Mammary epithelial cell (primary cell): Measurements from ENCODE around the gene FMO3.

Experiments used
- EZH2 ChIP-seq: IDR thresholded peaks from 2 replicates; pipeline ENCODE4 v1.6.1; 2012; ENCODE audit warnings: low read length, inconsistent platforms, borderline replicate concordance
- TF ChIP-seq, protein P1 (sequence below), 2 donors: IDR thresholded peaks in 1 of 2; conservative IDR thresholded peaks in 1 of 2; 2 replicates each; pipeline ENCODE4 v1.5.1; 2011 to 2012; ENCODE audit warnings: inconsistent platforms in 2 of 2, low read length in 2 of 2, mild to moderate bottlenecking in 2 of 2, control low read depth in 1 of 2, low read depth in 1 of 2; ENCODE audit not compliant: insufficient read depth in 1 of 2; ENCODE audit errors: extremely low read depth in 1 of 2

DNA sequence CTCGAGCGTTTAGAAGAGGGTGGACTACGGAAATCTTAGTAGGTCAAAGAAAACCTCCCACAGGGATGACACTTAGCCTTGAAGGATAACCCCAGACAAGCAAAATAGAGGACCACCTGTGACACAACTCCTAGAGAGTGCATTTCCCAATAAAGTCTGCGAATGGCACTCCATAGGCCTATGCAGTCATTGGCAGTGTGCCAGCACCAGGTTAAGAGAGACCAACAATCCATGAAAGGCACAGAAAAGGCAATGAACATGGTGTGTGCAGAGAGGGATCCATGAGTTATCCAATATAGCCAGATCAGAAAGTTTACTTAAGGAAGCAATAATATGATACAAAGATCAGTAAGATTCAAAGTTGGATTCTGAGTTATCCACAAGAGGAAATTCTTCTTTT, 49.2 kb downstream of the FMO3 start:
- TF ChIP-seq, protein P1, sequence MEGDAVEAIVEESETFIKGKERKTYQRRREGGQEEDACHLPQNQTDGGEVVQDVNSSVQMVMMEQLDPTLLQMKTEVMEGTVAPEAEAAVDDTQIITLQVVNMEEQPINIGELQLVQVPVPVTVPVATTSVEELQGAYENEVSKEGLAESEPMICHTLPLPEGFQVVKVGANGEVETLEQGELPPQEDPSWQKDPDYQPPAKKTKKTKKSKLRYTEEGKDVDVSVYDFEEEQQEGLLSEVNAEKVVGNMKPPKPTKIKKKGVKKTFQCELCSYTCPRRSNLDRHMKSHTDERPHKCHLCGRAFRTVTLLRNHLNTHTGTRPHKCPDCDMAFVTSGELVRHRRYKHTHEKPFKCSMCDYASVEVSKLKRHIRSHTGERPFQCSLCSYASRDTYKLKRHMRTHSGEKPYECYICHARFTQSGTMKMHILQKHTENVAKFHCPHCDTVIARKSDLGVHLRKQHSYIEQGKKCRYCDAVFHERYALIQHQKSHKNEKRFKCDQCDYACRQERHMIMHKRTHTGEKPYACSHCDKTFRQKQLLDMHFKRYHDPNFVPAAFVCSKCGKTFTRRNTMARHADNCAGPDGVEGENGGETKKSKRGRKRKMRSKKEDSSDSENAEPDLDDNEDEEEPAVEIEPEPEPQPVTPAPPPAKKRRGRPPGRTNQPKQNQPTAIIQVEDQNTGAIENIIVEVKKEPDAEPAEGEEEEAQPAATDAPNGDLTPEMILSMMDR (conservative IDR thresholded peaks at IDR 0.05 in 1 of 2, IDR thresholded peaks at IDR 0.05 in 1 of 2; ENCODE audit: extremely low read depth in 1 of 2, insufficient read depth in 1 of 2, low read depth in 1 of 2, low read length in 2 of 2) = no peak
- TF ChIP-seq EZH2 = no peak
